Measurements from ENCODE around the gene SMARCE1.

The SMARCE1 gene

DNA sequence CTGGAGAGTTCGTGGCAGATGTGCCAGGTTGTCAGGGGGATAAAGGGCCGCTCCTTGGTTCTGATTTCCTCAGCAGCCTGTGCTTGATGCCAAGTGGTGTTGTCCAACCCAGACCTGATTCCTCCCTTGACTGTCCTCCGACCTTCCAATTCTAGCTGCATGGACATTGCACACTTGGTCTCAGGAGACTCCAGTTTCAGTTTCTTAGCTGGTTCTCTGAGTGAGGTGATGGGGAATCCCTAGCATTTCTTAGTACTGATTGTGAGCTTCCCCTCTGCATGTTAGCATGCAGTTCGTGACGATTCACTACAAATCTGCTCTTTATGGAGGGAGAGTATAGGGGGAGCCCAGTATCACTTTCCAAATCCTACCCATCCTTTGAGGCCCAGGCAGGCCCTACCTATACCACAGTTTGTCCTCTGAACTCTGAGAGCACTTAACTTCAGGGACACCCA, 70.0 kb downstream of the SMARCE1 start:
- no peak for DNase-seq

DNA sequence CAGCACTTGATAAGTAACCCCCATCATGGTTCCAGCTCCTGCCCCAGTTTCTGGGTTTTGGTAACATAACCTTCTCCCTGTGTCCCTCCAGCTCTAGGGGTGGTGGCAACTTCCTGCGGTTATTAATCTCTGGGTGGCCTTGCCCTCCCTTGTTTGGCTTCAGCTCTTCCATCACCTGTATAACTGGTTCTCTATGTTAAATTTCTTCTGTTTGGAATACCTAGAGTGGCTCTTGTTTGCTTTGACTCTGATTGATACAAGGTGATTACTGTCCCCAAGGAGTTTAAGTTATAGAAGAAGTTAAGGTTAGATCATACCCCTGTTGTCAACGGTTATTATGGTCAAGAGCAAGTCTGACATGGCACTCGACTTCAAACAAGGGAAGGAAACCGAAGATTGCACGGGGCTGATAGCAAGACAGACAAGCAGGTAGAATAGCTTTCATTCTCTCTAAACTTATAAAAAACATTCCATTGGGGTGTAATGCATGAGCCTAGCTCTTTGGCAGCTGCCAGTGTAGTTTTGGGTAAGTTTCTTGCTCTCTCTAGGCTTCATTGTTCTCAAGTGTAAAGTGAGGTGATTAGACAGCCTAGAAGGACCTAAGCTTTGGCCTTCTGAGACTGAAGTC, 71.4 kb downstream of the SMARCE1 start:
- no peak for DNase-seq

Measured in NCI-H226 (cell line).